ENCODE data around the gene VDR.

- TF ChIP-seq CTCF (IDR thresholded peaks at IDR 0.05) (peak; percentile 73), EZH2 (IDR thresholded peaks at IDR 0.05; ENCODE audit: borderline replicate concordance, insufficient read depth, low read depth, low read length, poor library complexity, severe bottlenecking) (no peak)
These were observed 44.9 kb upstream of the VDR start for GRCh38 chr12:47949441-47950341.
